Stomach smooth muscle (tissue), 2 donors: ENCODE data around the gene UGGT2.
"Not testable (repeated sequence)": the region's sequence is repeated elsewhere in the genome, so short reads cannot be mapped to it uniquely, and the experiment has no call there.

Experiments used
- H3K27ac ChIP-seq: one replicate; pipeline ENCODE4 v1.7.0; 2013; ENCODE audit warnings: mild to moderate bottlenecking, low read length, inconsistent platforms
- H3K27me3 ChIP-seq, 2 donors: one replicate each; pipeline ENCODE4 v1.7.0; 2013; ENCODE audit warnings: low read length in 2 of 2; ENCODE audit not compliant: insufficient read depth in 2 of 2, control insufficient read depth in 1 of 2
- H3K36me3 ChIP-seq, 2 donors: one replicate each; pipeline ENCODE4 v1.7.0; 2013; ENCODE audit warnings: low read length in 2 of 2; ENCODE audit not compliant: control insufficient read depth in 2 of 2, insufficient read depth in 2 of 2
- H3K4me1 ChIP-seq: one replicate; pipeline ENCODE4 v1.7.0; 2013; ENCODE audit warnings: low read length; ENCODE audit not compliant: control insufficient read depth, insufficient read depth
- H3K4me3 ChIP-seq, 2 donors: one replicate each; pipeline ENCODE4 v1.7.0; 2013; ENCODE audit warnings: low read length in 2 of 2
- H3K9ac ChIP-seq, 2 donors: one replicate each; pipeline ENCODE4 v1.7.0; 2013; ENCODE audit warnings: low read length in 2 of 2, mild to moderate bottlenecking in 1 of 2
- H3K9me3 ChIP-seq, 2 donors: one replicate each; pipeline ENCODE4 v1.7.0; 2013; ENCODE audit warnings: low read length in 2 of 2; ENCODE audit not compliant: control insufficient read depth in 2 of 2
- donor health status: healthy.
- donor health status: Pancreatic carcinoma.

The UGGT2 gene

GRCh38 chr13:96081888-96082287, 28.7 kb upstream of the UGGT2 start:
- Histone ChIP-seq H3K36me3 (no peaks in the 10 kb centered on the region), H3K27ac (no peak overlapping the region), H3K9ac (no peak overlapping the region)

DNA sequence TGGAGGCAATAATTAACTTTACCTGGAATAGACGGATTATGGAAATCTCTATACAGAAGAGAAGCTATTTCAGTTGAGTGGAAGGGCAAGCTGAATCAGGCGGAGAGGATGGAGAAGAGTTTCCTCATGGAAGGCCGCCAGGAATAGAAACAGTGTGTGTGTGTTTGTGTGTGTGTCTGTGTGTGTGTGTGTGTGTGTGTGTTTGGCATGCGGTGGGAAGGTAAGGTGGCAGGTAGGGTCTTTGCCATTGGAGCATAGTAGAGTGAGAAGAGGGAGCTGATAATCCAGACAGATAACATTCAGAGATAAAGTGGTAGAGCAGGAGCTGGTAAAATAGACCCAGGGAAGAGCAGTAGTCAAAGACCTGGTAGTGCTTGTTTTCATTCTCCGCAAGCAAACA, 27.5 kb upstream of the UGGT2 start:
- Histone ChIP-seq H3K27ac (no peak overlapping the region), H3K4me1 (no peaks in the 10 kb centered on the region), H3K9me3 (no peaks in the 10 kb centered on the region), H3K9ac (no peak overlapping the region), H3K4me3 (no peak overlapping the region), H3K27me3 (peaks cover 0 to 2% of the 10 kb centered on the region in 2 donors), H3K36me3 (no peaks in the 10 kb centered on the region)

More at GRCh38 chr13:96081888-96082287, 28.7 kb upstream of the UGGT2 start:
- no peak overlapping the region for H3K4me3 ChIP-seq
- peaks cover 0 to 2% of the 10 kb centered on the region in 2 donors for H3K27me3 ChIP-seq
- H3K9me3 ChIP-seq: no peaks in the 10 kb centered on the region
- no peaks in the 10 kb centered on the region for H3K4me1 ChIP-seq

DNA sequence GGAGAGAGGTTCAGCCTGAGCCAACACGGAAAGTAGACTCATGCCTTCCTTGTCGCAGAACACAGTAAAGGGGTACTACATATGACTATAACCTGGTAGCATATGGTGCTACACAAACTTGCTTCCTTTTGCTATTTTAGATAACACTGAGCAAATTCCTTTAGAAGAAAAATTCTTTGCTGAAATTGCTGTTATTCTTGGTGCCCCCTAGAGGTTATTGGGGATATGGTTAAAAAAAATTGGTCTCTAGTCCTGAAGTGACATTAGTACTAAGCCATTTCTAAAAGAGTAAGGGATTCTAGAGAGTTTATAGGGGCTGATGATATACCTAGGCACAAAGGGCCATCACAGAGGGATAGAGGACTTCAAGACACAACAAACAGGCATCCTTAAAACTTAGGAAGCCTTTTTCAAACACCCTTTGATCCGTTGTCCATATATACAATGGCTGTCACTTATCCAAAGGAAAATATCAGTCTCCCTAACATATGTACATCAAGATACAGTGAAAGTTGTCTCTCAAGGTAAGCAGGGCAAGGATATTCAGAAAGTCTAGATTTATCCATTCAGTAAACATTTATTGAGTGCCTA, 22.8 kb upstream of the UGGT2 start:
- H3K27ac ChIP-seq: no peak overlapping the region
- no peak overlapping the region for H3K9ac ChIP-seq
- no peak overlapping the region for H3K4me3 ChIP-seq
- no peaks in the 10 kb centered on the region for H3K4me1 ChIP-seq
- H3K36me3 ChIP-seq: no peaks in the 10 kb centered on the region
- no peaks in the 10 kb centered on the region for H3K9me3 ChIP-seq
- no peaks in the 10 kb centered on the region for H3K27me3 ChIP-seq

DNA sequence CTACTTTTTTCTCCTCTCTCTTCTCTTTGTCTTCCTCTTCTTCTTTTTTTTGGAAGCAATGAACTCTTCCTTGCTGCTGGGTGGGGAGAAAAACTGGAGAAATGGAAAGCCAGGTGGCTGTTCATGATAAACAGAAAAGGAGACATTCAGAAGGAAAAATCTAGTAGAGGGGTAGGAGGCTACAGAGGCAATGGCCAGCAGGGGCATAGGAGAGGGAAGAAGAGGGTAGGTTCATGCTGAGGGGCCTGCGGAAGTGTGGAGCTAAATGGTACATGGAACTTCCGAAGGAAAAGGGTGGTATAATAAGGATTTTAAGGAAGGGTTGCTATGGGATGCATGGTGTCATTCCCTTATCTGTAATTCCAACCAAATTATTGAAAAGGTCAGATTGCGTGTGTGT, 19.2 kb upstream of the UGGT2 start:
- H3K4me3 ChIP-seq: no peak overlapping the region
- H3K27ac ChIP-seq: no peak overlapping the region
- H3K4me1 ChIP-seq: no peaks in the 10 kb centered on the region
- no peak overlapping the region for H3K9ac ChIP-seq
- no peaks in the 10 kb centered on the region for H3K9me3 ChIP-seq
- H3K27me3 ChIP-seq: no peaks in the 10 kb centered on the region
- no peaks in the 10 kb centered on the region for H3K36me3 ChIP-seq

- Histone ChIP-seq H3K4me3 (no peak overlapping the region), H3K36me3 (no peaks in the 10 kb centered on the region), H3K9ac (no peak overlapping the region), H3K9me3 (no peaks in the 10 kb centered on the region), H3K27ac (no peak overlapping the region), H3K27me3 (no peaks in the 10 kb centered on the region), H3K4me1 (no peaks in the 10 kb centered on the region)
Observed at GRCh38 chr13:96071504-96071903, 18.3 kb upstream of the UGGT2 start.

- Histone ChIP-seq H3K27me3 (no peaks in the 10 kb centered on the region), H3K4me3 (no peak overlapping the region), H3K27ac (no peak overlapping the region), H3K4me1 (no peaks in the 10 kb centered on the region), H3K9ac (no peak overlapping the region), H3K36me3 (no peaks in the 10 kb centered on the region), H3K9me3 (no peaks in the 10 kb centered on the region)
Observed at GRCh38 chr13:96068729-96069128, 15.5 kb upstream of the UGGT2 start.

DNA sequence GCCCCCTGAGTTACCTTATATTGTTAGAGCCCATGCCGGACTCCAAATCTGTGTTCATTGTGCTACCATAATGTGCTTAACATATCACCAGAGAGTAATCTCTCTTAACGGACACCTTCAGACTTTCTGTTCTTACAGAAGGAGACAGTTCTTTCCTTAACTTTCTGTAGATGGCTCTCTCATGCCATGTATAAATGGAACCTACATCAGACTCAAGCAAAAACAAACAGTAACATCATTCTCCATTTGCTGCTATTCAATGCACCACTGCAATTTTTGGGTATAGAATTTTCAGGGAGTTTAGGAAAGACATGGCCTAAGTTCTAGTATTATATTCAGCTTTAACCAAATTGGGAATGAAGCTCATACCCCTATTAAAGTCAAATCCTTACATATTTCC, 12.6 kb upstream of the UGGT2 start:
- no peak overlapping the region for H3K27ac ChIP-seq
- H3K9me3 ChIP-seq: no peaks in the 10 kb centered on the region
- no peak overlapping the region for H3K9ac ChIP-seq
- no peaks in the 10 kb centered on the region for H3K4me1 ChIP-seq
- no peak overlapping the region for H3K4me3 ChIP-seq
- H3K36me3 ChIP-seq: no peaks in the 10 kb centered on the region
- no peaks in the 10 kb centered on the region for H3K27me3 ChIP-seq

GRCh38 chr13:96052656-96053002, 572 bp downstream of the UGGT2 start:
- peak overlapping the region; percentile 70 for H3K27ac ChIP-seq
- peaks cover 7% of the 10 kb centered on the region for H3K4me1 ChIP-seq

GRCh38 chr13:96051946-96052345, 1.3 kb downstream of the UGGT2 start:
- H3K27me3 ChIP-seq, H3K36me3 ChIP-seq, H3K27ac ChIP-seq, H3K9ac ChIP-seq, H3K9me3 ChIP-seq, H3K4me1 ChIP-seq: not testable (repeated sequence)
- H3K4me3 ChIP-seq: peak overlapping the region in 1 of 2 donors; percentile 92

More at GRCh38 chr13:96052656-96053002, 572 bp downstream of the UGGT2 start:
- Histone ChIP-seq H3K9ac (peak overlapping the region; percentile 76 to 88), H3K9me3 (no peaks in the 10 kb centered on the region), H3K36me3 (no peaks in the 10 kb centered on the region), H3K4me3 (peak overlapping the region; percentile 92 to 97), H3K27me3 (no peaks in the 10 kb centered on the region)

DNA sequence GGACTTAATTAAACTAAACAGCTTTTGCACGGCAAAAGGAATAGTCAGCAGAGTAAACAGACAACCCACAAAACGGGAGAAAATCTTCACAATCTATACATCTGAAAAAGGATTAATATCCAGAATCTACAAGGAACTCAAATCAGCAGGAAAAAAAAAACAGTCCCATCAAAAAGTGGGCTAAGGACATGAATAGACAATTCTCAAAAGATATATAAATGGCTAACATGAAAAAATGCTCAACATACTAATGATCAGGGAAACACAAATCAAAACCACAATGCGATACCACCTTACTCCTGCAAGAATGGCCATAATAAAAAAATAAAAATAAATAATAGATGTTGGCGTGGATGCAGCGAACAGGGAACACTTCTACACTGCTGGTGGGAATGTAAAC, 1.7 kb downstream of the UGGT2 start:
- not testable (repeated sequence) for H3K36me3 ChIP-seq, H3K27me3 ChIP-seq, H3K9me3 ChIP-seq, H3K9ac ChIP-seq, H3K4me1 ChIP-seq, H3K4me3 ChIP-seq, H3K27ac ChIP-seq

DNA sequence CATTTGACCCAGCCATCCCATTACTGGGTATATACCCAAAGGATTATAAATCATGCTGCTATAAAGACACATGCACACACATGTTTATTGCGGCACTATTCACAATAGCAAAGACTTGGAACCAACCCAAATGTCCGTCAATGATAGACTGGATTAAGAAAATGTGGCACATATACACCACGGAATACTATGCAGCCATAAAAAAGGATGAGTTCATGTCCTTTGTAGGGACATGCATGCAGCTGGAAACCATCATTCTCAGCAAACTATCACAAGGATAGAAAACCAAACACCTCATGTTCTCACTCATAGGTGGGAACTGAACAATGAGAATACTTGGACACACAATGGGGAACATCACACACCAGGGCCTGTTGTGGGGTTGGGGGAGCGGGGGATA, 2.2 kb downstream of the UGGT2 start:
- H3K27me3 ChIP-seq, H3K9ac ChIP-seq, H3K36me3 ChIP-seq, H3K27ac ChIP-seq, H3K4me3 ChIP-seq, H3K4me1 ChIP-seq, H3K9me3 ChIP-seq: not testable (repeated sequence)
